DND-41 (cell line): Measurements from ENCODE around the gene PIEZO1.
"Not testable (repeated sequence)": the region's sequence is repeated elsewhere in the genome, so short reads cannot be mapped to it uniquely, and the experiment has no call there.

Experiments
- EZH2 ChIP-seq: IDR thresholded peaks from 3 replicates; pipeline ENCODE4 v1.6.1; 2012; ENCODE audit warnings: borderline replicate concordance, low read depth, mild to moderate bottlenecking, moderate library complexity, low read length, inconsistent platforms; ENCODE audit not compliant: severe bottlenecking
- TF ChIP-seq, protein P1 (sequence below): IDR thresholded peaks from 2 replicates; pipeline ENCODE4 v1.5.1; 2012; ENCODE audit warnings: borderline replicate concordance, low read length, moderate library complexity, mild to moderate bottlenecking; ENCODE audit not compliant: poor library complexity, severe bottlenecking; ENCODE audit errors: extremely low read depth

DNA sequence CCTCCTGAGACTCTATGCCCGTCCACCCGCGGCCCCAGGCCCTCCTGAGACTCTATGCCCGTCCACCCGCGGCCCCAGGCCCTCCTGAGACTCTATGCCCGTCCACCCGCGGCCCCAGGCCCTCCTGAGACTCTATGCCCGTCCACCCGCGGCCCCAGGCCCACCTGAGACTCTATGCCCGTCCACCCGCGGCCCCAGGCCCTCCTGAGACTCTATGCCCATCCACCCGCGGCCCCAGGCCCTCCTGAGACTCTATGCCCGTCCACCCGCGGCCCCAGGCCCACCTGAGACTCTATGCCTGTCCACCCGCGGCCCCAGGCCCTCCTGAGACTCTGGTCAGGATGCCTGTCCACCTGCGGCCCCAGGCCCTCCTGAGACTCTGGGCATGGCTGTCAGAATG, 13.2 kb downstream of the PIEZO1 start:
- TF ChIP-seq, protein P1, sequence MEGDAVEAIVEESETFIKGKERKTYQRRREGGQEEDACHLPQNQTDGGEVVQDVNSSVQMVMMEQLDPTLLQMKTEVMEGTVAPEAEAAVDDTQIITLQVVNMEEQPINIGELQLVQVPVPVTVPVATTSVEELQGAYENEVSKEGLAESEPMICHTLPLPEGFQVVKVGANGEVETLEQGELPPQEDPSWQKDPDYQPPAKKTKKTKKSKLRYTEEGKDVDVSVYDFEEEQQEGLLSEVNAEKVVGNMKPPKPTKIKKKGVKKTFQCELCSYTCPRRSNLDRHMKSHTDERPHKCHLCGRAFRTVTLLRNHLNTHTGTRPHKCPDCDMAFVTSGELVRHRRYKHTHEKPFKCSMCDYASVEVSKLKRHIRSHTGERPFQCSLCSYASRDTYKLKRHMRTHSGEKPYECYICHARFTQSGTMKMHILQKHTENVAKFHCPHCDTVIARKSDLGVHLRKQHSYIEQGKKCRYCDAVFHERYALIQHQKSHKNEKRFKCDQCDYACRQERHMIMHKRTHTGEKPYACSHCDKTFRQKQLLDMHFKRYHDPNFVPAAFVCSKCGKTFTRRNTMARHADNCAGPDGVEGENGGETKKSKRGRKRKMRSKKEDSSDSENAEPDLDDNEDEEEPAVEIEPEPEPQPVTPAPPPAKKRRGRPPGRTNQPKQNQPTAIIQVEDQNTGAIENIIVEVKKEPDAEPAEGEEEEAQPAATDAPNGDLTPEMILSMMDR: not testable (repeated sequence)
- not testable (repeated sequence) for TF ChIP-seq EZH2
